AG10803 (cell line): ENCODE results near the gene CFDP1.

Experiments
- DNase-seq: peaks from one replicate; pipeline ENCODE4 v3.0.0; 2010; ENCODE audit warnings: low read depth
- H3K4me3 ChIP-seq: 2 replicates; pipeline ENCODE4 v1.5.1; 2011; ENCODE audit warnings: mild to moderate bottlenecking, low read length, control low read depth
- TF ChIP-seq, protein P1 (sequence below): conservative IDR thresholded peaks from 2 replicates; pipeline ENCODE4 v1.5.1; 2011; ENCODE audit warnings: mild to moderate bottlenecking, low read length, control low read depth, inconsistent platforms

The CFDP1 gene

DNA sequence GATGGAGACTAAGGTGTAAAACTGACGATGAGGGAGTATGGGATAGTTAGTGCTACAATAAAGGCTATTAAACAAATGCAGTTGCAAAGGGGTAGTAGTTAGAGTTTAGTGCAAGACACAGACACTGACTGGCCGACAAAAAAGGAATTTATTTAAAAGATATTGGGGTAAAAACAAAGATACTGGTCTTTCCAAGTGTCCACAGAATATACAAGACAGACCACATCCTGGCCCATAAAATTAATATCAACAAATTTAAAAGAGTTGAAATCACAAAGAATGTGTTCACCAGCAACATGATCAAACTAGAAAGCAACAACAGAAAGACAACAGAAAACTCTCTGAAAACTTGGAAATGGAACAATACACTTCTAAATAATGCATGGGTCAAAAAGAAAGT lies 54.7 kb downstream of the CFDP1 start:
- no peak overlapping the region for H3K4me3 ChIP-seq
- TF ChIP-seq, protein P1, sequence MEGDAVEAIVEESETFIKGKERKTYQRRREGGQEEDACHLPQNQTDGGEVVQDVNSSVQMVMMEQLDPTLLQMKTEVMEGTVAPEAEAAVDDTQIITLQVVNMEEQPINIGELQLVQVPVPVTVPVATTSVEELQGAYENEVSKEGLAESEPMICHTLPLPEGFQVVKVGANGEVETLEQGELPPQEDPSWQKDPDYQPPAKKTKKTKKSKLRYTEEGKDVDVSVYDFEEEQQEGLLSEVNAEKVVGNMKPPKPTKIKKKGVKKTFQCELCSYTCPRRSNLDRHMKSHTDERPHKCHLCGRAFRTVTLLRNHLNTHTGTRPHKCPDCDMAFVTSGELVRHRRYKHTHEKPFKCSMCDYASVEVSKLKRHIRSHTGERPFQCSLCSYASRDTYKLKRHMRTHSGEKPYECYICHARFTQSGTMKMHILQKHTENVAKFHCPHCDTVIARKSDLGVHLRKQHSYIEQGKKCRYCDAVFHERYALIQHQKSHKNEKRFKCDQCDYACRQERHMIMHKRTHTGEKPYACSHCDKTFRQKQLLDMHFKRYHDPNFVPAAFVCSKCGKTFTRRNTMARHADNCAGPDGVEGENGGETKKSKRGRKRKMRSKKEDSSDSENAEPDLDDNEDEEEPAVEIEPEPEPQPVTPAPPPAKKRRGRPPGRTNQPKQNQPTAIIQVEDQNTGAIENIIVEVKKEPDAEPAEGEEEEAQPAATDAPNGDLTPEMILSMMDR = no peak
- DNase-seq = peak; percentile 19

DNA sequence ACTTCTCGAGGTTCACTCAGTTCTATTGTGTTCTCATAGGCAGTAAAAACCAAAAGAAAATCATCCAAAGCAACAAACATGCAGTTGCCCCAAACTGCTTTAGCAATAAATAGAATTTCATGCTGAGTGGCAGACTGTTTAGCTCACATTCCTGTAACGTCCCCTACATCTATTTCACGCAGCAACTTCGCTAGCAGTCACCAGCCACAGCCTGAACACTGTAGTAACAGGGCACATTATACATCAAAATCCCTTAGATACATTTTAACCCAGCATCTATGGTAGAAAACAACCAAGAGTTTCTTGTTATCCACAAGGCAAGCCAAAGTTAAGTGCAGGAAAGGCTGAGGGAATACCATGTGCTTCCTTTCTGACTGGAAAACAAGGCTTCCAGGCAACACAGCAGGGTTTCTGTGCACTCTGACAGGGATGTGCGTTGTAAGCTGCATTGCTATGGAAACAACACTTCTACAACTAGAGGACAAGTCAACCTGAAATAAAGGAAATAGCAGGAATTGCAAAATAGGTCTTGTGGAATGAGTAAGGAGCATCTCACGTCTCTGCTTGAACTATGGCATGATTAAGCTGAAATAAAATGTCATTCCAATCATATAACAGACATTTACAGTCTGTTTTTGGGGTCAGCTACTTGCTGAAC lies 55.4 kb downstream of the CFDP1 start:
- H3K4me3 ChIP-seq = no peak overlapping the region
- TF ChIP-seq, protein P1 = no peak
- peak; percentile 98 for DNase-seq

DNA sequence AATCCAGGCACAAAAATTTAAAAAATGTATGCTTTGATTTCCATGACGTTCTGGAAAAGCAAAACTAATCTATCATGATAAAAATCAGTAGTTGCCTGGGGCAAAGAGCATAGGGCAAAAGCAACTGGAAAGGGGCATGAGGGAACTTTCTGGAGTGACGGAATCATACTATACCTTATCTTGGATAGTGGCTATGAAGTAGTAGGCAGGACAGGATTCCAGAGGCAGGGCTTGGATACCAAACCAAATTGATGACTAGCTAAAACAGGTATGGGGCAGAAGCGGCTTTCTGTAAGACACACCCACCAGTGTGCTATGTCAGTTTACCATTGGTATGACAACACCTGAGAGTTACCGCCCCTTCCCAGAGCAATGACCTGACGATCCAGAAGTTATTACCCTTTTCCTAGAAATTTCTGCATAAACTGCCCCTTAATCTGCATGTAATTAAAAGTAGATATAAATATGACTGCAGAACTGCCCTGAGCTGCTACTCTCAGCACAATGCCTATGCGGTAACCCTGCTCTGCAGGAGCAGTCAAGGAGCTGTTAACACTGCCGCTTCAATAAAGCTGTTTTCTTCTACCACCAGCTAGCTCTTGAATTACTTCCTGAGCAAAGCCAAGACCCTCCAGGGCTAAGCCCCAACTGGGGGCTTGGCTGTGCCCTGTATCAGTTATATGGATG lies 56.7 kb downstream of the CFDP1 start:
- no peak for DNase-seq

DNA sequence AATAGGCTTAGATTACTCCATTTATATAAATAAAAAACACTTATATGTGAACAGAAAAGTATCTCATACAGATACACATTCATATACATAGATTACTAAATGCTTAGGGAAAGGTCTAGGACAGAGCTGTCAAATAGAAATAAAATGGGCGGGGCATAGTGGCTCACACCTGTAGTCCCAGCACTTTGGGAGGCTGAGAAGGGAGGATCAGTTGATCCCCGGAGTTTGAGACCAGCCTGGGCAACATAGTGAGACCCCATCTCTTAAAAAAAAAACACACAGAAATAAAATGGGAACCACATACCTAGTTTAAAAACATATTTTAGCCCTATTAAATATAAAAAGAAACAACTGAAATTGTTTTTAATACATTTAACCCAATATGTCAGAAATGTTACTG lies 58.9 kb downstream of the CFDP1 start:
- no peak for DNase-seq
- TF ChIP-seq, protein P1 = no peak
- H3K4me3 ChIP-seq = no peak overlapping the region

More for the DNA sequence above, 56.7 kb downstream of the CFDP1 start:
- TF ChIP-seq, protein P1 = no peak
- no peak overlapping the region for H3K4me3 ChIP-seq

DNA sequence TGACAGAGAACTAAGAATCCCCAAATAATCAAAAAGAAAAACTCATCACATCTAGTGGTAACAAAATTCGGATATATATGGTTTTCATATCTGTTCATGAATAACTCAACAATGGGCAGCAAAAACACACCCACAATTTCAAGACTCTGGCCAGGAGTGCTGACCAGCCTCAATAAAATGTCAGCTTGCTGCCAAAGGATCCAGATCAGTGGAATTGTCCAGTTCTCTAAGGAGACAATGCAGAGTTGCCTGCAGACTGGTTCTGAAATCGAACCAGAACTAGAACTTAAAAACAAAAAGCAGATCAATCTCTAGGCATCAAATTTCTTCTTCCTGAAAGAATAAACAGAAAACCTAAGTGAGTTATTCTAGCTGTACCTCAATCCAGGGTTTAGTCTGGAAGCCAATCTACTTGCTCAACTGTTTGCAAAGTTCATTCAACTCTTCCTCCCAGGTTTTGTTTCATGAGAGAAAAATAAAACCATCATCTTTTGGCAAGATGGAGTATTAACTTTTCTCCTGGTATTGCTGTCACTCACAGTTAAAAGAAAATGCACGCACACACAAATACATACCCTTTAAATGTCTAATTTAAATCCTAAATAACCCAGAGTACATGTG lies 61.0 kb downstream of the CFDP1 start:
- TF ChIP-seq, protein P1 = no peak
- DNase-seq = peak; percentile 67
- H3K4me3 ChIP-seq = no peak overlapping the region

DNA sequence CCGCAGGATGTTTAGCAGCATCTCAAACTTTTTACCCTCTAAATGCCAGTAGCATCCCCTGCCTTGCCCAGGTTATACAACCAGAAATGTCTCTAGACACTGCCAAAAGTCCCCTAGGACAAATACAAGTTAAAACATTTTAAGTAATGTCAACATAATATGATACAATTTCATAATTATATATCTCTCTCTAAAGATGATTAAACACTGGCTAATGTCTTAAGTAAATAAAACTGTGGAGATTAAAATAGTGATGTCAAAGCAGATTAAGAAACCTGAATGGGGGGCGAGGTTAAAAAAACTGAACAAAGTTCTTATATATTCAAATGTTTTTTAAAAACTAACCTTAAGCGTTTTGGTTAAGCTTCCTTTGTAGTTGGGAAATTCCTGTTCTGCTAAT lies 62.1 kb downstream of the CFDP1 start:
- H3K4me3 ChIP-seq = no peak overlapping the region
- no peak for DNase-seq
- TF ChIP-seq, protein P1 = no peak

DNA sequence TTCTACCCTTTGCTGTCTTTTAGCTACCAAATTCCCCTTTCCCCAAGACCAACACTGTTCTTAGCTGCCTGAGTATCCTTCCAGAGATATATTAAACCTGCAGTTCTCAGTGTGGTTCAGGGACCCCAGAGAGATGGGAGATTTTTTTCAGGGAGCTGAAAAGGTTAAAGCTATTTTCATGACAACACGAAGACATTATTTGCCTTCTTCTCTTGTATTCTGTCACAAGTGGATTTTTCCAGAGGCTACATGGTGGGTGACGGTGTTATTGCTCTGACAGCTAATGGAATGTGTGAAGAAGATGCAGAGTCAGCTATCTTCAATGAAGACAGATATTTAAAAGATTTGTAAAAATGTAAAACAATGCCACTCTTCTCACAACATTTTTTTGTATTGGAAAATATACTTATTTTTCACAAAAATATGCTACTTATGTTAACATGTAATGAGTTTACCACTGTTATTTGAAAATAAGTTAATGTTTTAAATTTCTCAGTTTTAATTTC lies 69.0 kb downstream of the CFDP1 start:
- no peak overlapping the region for H3K4me3 ChIP-seq
- no peak for DNase-seq
- TF ChIP-seq, protein P1 = no peak
